DND-41 (cell line): Measurements from ENCODE around the gene REPS2.

Experiments
- CTCF ChIP-seq: IDR thresholded peaks from 2 replicates; pipeline ENCODE4 v1.5.1; 2012; ENCODE audit warnings: borderline replicate concordance, low read length, moderate library complexity, mild to moderate bottlenecking; ENCODE audit not compliant: poor library complexity, severe bottlenecking; ENCODE audit errors: extremely low read depth
- EZH2 ChIP-seq: IDR thresholded peaks from 3 replicates; pipeline ENCODE4 v1.6.1; 2012; ENCODE audit warnings: borderline replicate concordance, low read depth, mild to moderate bottlenecking, moderate library complexity, low read length, inconsistent platforms; ENCODE audit not compliant: severe bottlenecking

- TF ChIP-seq CTCF (no peak), EZH2 (no peak)
These were observed 32.8 kb downstream of the REPS2 start for GRCh38 chrX:16979226-16979625.
